Measurements from ENCODE around the gene GABPB1. TPM values are rescaled to one million over a fixed set of nuclear protein-coding genes. Genes with fewer than 3 reads are reported as not detected.
A peak's percentile ranks its signal among the peaks of the same experiment; 100 is the strongest.
"Not testable (repeated sequence)": the region's sequence is repeated elsewhere in the genome, so short reads cannot be mapped to it uniquely, and the experiment has no call there.

Gene GABPB1
- total RNA-seq, result 8.1 TPM
- long read RNA-seq, full-length matches to known transcripts, result 8 of 12 reads
- long read RNA-seq, partial matches to known transcripts, result 0 of 12 reads
- long read RNA-seq, other reads (novel, unspliced or antisense), result 4 of 12 reads

- Histone ChIP-seq H3K4me3 (peak within 1 kb of the TSS; percentile 97), H3K36me3 (peaks cover 6% of the 10 kb centered on the region), H3K27me3 (ENCODE audit: low read depth) (no peaks in the 10 kb centered on the region), H3K4me1 (peaks cover 76% of the 10 kb centered on the region), H3K27ac (replicated peaks) (peak within 1 kb of the TSS; percentile 99), H3K9me3 (replicated peaks) (no peaks in the 10 kb centered on the region)
- no peak for TF ChIP-seq CTCF (IDR thresholded peaks at IDR 0.05; ENCODE audit: borderline replicate concordance)
- intact Hi-C loops (cut with micrococcal nuclease), result no loop called here
- DNase-seq, result peak; percentile 87
These were observed at the start of gene GABPB1 for GRCh38 chr15:50354838-50355618. Gene GABPB1 (minus strand): TSS chr15:50355198. CDS start chr15:50309798, 45,400 bp downstream.

- intact Hi-C loops (cut with micrococcal nuclease); H3K27ac ChIP-seq (replicated peaks); H3K36me3 ChIP-seq; DNase-seq; H3K4me3 ChIP-seq; H3K9me3 ChIP-seq (replicated peaks); H3K27me3 ChIP-seq (ENCODE audit: low read depth); H3K4me1 ChIP-seq: not testable (repeated sequence)
These were observed 36.6 kb upstream of the GABPB1 start for GRCh38 chr15:50391561-50391960.

GRCh38 chr15:50390554-50391264 is 35.7 kb upstream of the GABPB1 start:
- H3K4me1 ChIP-seq, result no peaks in the 10 kb centered on the region
- no peak for DNase-seq
- H3K4me3 ChIP-seq, result no peak overlapping the region
- H3K27me3 ChIP-seq (ENCODE audit: low read depth), result no peaks in the 10 kb centered on the region
- no peaks in the 10 kb centered on the region for H3K36me3 ChIP-seq
- no peak for TF ChIP-seq CTCF (IDR thresholded peaks at IDR 0.05; ENCODE audit: borderline replicate concordance)
- no peak overlapping the region for H3K27ac ChIP-seq (replicated peaks)
- intact Hi-C loops (cut with micrococcal nuclease), result no loop called here
- no peaks in the 10 kb centered on the region for H3K9me3 ChIP-seq (replicated peaks)

- DNase-seq; H3K27me3 ChIP-seq (ENCODE audit: low read depth); H3K27ac ChIP-seq (replicated peaks); H3K4me3 ChIP-seq; intact Hi-C loops (cut with micrococcal nuclease); H3K4me1 ChIP-seq; H3K9me3 ChIP-seq (replicated peaks); H3K36me3 ChIP-seq: not testable (repeated sequence)
These were observed 27.4 kb upstream of the GABPB1 start for GRCh38 chr15:50382408-50382807.

- H3K4me1 ChIP-seq, result no peaks in the 10 kb centered on the region
- no peak for DNase-seq
- intact Hi-C loops (cut with micrococcal nuclease), result no loop called here
These were observed 26.4 kb upstream of the GABPB1 start for GRCh38 chr15:50381438-50381837.

GRCh38 chr15:50380089-50380488 is 25.1 kb upstream of the GABPB1 start:
- no peaks in the 10 kb centered on the region for H3K4me1 ChIP-seq
- no peaks in the 10 kb centered on the region for H3K36me3 ChIP-seq
- no peak for DNase-seq
- no peaks in the 10 kb centered on the region for H3K27me3 ChIP-seq (ENCODE audit: low read depth)
- H3K4me3 ChIP-seq, result no peak overlapping the region
- intact Hi-C loops (cut with micrococcal nuclease), result no loop called here
- H3K9me3 ChIP-seq (replicated peaks), result no peaks in the 10 kb centered on the region
- no peak for TF ChIP-seq CTCF (IDR thresholded peaks at IDR 0.05; ENCODE audit: borderline replicate concordance)
- no peak overlapping the region for H3K27ac ChIP-seq (replicated peaks)

More at GRCh38 chr15:50381438-50381837, 26.4 kb upstream of the GABPB1 start:
- Histone ChIP-seq H3K36me3 (no peaks in the 10 kb centered on the region), H3K27me3 (ENCODE audit: low read depth) (no peaks in the 10 kb centered on the region), H3K27ac (replicated peaks) (no peak overlapping the region), H3K4me3 (no peak overlapping the region), H3K9me3 (replicated peaks) (no peaks in the 10 kb centered on the region)
- no peak for TF ChIP-seq CTCF (IDR thresholded peaks at IDR 0.05; ENCODE audit: borderline replicate concordance)

- H3K4me1 ChIP-seq; H3K9me3 ChIP-seq (replicated peaks); H3K4me3 ChIP-seq; H3K36me3 ChIP-seq; H3K27ac ChIP-seq (replicated peaks); intact Hi-C loops (cut with micrococcal nuclease); H3K27me3 ChIP-seq (ENCODE audit: low read depth); DNase-seq: not testable (repeated sequence)
These were observed 24.4 kb upstream of the GABPB1 start for GRCh38 chr15:50379413-50379812.

All from left ventricle myocardium inferior (tissue), 1 donor.